Ovary (tissue), 9 donors: ENCODE results near the gene E2F8. TPM values are rescaled to one million over a fixed set of nuclear protein-coding genes. Genes with fewer than 3 reads are reported as not detected.

Experiments
- DNase-seq, 5 donors: peaks; one replicate each; pipeline ENCODE4 v3.0.0-alpha.2; 2019 to 2020
- H3K27ac ChIP-seq, 2 donors: fragments of 200-600 bp; one replicate each; pipeline versions ENCODE4 v1.5.1 to v1.8.0; 2019 to 2022
- H3K27me3 ChIP-seq: fragments of 200-600 bp; one replicate; pipeline ENCODE4 v1.8.0; 2022
- H3K36me3 ChIP-seq: fragments of 200-600 bp; sonication (generic); one replicate; pipeline ENCODE4 v1.5.1; 2019
- H3K4me1 ChIP-seq: one replicate; pipeline ENCODE4 v1.8.1; 2013; ENCODE audit warnings: mild to moderate bottlenecking, moderate library complexity; ENCODE audit not compliant: insufficient read depth
- H3K4me3 ChIP-seq: fragments of 200-600 bp; sonication (generic); one replicate; pipeline ENCODE4 v1.5.1; 2017
- H3K9me3 ChIP-seq, 2 donors: fragments of 200-600 bp in 1 of 2; sonication (generic) in 1 of 2; one replicate each; pipeline versions ENCODE4 v1.5.1 to v1.8.1; 2013 to 2019; ENCODE audit warnings: mild to moderate bottlenecking in 1 of 2, moderate library complexity in 1 of 2
- EP300 ChIP-seq: sonication (generic); formaldehyde crosslinking; IDR thresholded peaks from one replicate; pipeline ENCODE4 v1.6.1; 2017; ENCODE audit warnings: antibody characterized with exemption
- POLR2A ChIP-seq: fragments of 450-650 bp; IDR thresholded peaks from one replicate; pipeline ENCODE4 v1.6.1; 2017; ENCODE audit warnings: antibody characterized with exemption, mild to moderate bottlenecking, moderate library complexity
- WGBS, 3 donors: extraction: QIAGEN DNeasy Blood & Tissue Kit in 1 of 3; methylation state at CpG; one replicate each; pipeline versions ENCODE4 v1.1.5 to v1.1.7; 2013 to 2017; 5-methylcytosine and 5-hydroxymethylcytosine counted together
- intact Hi-C, 4 donors: fragments of 100-400 bp; cut with DNase I; formaldehyde crosslinking; loops; one replicate each; pipeline versions ENCODE4 v1.11.0 to v1.15.1; 2022 to 2023
- polyA plus RNA-seq, 2 donors: library from polyadenylated mRNA; stranded (reverse); fragments of 200-250 nt in 1 of 2; fragments of 350-450 nt in 1 of 2; fragmentation: Illumina TruSeq in 1 of 2; extraction: RNeasy Lipid Tissue Mini Kit (QIAGEN cat#74804) in 1 of 2; gene quantifications; one replicate each; pipeline ENCODE4 v1.2.3, GENCODE V29; 2013 to 2014
- total RNA-seq, 7 donors: library from RNA; depleted of rRNA in 2 of 7; stranded (reverse); fragments of >200 nt in 2 of 7; fragmentation: NEBNext Ultra II Directional in 3 of 7; extraction: Animal tissue kit (Norgen Biotek cat#: 25700) in 3 of 7; gene quantifications; one replicate each; pipeline versions ENCODE4 v1.1.0 to v1.2.4, GENCODE V29; 2016 to 2023
- TF ChIP-seq, protein P1 (sequence below), 3 donors: fragments of 450-650 bp in 2 of 3; fragments of 200-600 bp in 1 of 3; IDR thresholded peaks; one replicate each; pipeline versions ENCODE4 v1.5.1 to v1.8.0; 2016 to 2022; ENCODE audit warnings: antibody characterized with exemption in 3 of 3, mild to moderate bottlenecking in 1 of 3
- donor health status: DM: no; HTN: no; CAD: no; lungs with moderate emphysema.
- donor health status: DM: no; HTN: no; CAD: no.
- donor health status: Bipolar disorder and iron deficiency.
- donor health status: DM: yes; HTN: yes; CAD: no.
- donor health status: DM: no; HTN: no; CAD: no.
- donor health status: DM: yes; HTN: yes; CAD: no.

Gene E2F8
- total and polyA plus RNA-seq, 9 donors = 0.08 to 0.80 (median 0.36) TPM; not detected in 3

DNA sequence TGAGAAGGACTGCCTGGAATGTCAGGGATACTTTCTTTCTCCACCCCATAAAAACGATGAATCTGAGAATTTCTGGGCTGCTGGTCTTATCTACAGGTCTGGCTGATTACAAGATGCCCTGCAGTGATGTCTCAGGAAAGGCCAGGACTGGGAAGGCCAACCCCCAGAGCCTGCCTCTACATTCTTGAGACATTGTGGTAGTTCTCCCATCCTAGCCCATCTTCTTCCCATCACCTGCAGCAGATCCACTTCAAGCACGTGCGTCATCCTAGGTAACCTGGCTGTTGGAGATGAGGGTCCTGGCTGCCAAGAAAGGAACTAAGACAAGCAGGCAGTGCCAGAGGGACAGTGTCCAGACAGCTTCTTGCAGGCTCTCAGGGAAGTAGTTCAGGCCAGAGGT lies 44.1 kb upstream of the E2F8 start:
- no peak overlapping the region for H3K4me3 ChIP-seq
- DNase-seq = no peak
- TF ChIP-seq EP300 (no peak), POLR2A (no peak)
- TF ChIP-seq, protein P1, sequence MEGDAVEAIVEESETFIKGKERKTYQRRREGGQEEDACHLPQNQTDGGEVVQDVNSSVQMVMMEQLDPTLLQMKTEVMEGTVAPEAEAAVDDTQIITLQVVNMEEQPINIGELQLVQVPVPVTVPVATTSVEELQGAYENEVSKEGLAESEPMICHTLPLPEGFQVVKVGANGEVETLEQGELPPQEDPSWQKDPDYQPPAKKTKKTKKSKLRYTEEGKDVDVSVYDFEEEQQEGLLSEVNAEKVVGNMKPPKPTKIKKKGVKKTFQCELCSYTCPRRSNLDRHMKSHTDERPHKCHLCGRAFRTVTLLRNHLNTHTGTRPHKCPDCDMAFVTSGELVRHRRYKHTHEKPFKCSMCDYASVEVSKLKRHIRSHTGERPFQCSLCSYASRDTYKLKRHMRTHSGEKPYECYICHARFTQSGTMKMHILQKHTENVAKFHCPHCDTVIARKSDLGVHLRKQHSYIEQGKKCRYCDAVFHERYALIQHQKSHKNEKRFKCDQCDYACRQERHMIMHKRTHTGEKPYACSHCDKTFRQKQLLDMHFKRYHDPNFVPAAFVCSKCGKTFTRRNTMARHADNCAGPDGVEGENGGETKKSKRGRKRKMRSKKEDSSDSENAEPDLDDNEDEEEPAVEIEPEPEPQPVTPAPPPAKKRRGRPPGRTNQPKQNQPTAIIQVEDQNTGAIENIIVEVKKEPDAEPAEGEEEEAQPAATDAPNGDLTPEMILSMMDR (IDR thresholded peaks at IDR 0.05) = no peak
- H3K4me1 ChIP-seq = no peaks in the 10 kb centered on the region
- H3K27ac ChIP-seq = no peak overlapping the region
- no peaks in the 10 kb centered on the region for H3K27me3 ChIP-seq
- WGBS, 3 donors = 54 to 62% (median 60%) methylated on average over 3 of the region's 3 CpGs
- intact Hi-C loops = no loop called here
- H3K9me3 ChIP-seq = no peaks in the 10 kb centered on the region
- no peaks in the 10 kb centered on the region for H3K36me3 ChIP-seq

DNA sequence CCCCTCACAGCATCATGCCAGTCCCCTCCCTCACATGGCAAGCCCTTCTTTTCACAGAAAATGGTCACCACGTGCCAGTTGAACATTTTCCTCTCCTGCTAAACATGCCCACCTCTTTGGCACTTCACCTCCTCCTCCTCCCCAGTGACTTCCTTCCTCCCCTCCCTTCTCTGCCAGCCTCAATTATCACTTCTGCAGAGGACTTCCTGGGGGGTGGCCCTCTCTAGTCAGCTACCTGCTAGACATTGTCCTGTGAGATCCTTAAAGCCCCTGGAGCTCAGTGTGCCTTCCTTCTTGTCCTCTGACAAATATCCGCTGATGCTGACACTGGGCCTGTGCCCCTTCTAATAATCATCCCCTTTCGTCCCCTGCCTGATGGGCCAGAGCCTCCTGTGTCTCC lies 43.2 kb upstream of the E2F8 start:
- H3K36me3 ChIP-seq = no peaks in the 10 kb centered on the region
- WGBS, 3 donors = 60 to 67% (median 60%) methylated on average over 3 of the region's 3 CpGs
- TF ChIP-seq EP300 = no peak
- no peak overlapping the region for H3K4me3 ChIP-seq
- H3K4me1 ChIP-seq = no peaks in the 10 kb centered on the region
- no peak overlapping the region for H3K27ac ChIP-seq
- DNase-seq = no peak
- H3K27me3 ChIP-seq = no peaks in the 10 kb centered on the region
- H3K9me3 ChIP-seq = no peaks in the 10 kb centered on the region
- intact Hi-C loops = no loop called here

DNA sequence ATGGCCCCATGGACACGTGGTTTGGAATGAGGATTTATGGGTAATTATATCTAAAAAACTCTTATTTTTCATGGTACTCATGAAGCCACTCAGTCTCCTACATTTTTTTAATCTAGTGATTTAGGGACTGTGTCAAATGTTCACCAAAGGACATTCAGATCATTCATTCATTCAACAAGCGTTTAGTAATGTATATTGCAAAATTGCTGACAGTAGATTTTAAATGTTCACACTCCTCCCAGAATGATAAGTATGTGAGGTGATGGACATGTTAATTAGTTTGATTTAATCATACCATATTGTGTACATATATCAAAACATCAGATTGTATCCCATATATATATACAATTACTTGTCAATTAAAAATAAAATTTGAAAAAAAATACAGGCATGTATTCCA lies 40.8 kb upstream of the E2F8 start:
- H3K36me3 ChIP-seq = no peaks in the 10 kb centered on the region
- intact Hi-C loops = no loop called here
- DNase-seq = no peak
- no peaks in the 10 kb centered on the region for H3K9me3 ChIP-seq
- H3K27me3 ChIP-seq = no peaks in the 10 kb centered on the region
- no peak overlapping the region for H3K4me3 ChIP-seq
- TF ChIP-seq EP300 = no peak
- no peaks in the 10 kb centered on the region for H3K4me1 ChIP-seq
- no peak overlapping the region for H3K27ac ChIP-seq
- WGBS, 3 donors = 42 to 51% (median 47%) methylated on average over 2 of the region's 2 CpGs

GRCh38 chr11:19281041-19281440 lies 40.3 kb upstream of the E2F8 start:
- no peak for TF ChIP-seq POLR2A
- no peak for TF ChIP-seq EP300
- TF ChIP-seq, protein P1 (IDR thresholded peaks at IDR 0.05) = no peak
- DNase-seq = no peak
- H3K36me3 ChIP-seq = no peaks in the 10 kb centered on the region
- intact Hi-C loops = no loop called here
- 5 to 24% (median 12%) methylated on average over 5 of the region's 5 CpGs for WGBS, 3 donors
- no peak overlapping the region for H3K4me3 ChIP-seq
- no peaks in the 10 kb centered on the region for H3K9me3 ChIP-seq
- H3K27me3 ChIP-seq = no peaks in the 10 kb centered on the region
- no peaks in the 10 kb centered on the region for H3K4me1 ChIP-seq
- no peak overlapping the region for H3K27ac ChIP-seq

GRCh38 chr11:19279451-19279850 lies 38.7 kb upstream of the E2F8 start:
- no peaks in the 10 kb centered on the region for H3K27me3 ChIP-seq
- H3K36me3 ChIP-seq = no peaks in the 10 kb centered on the region
- no peak overlapping the region for H3K27ac ChIP-seq
- no peaks in the 10 kb centered on the region for H3K9me3 ChIP-seq
- WGBS, 3 donors = 29 to 43% (median 39%) methylated on average over 3 of the region's 3 CpGs
- TF ChIP-seq POLR2A (no peak), EP300 (no peak)
- TF ChIP-seq, protein P1 (IDR thresholded peaks at IDR 0.05) = no peak
- DNase-seq = no peak
- intact Hi-C loops = no loop called here
- H3K4me1 ChIP-seq = no peaks in the 10 kb centered on the region
- no peak overlapping the region for H3K4me3 ChIP-seq
